D721Med (cell line): ENCODE results near the gene TMED1.
"Not testable (repeated sequence)": the region's sequence is repeated elsewhere in the genome, so short reads cannot be mapped to it uniquely, and the experiment has no call there.

Experiments
- DNase-seq: peaks from one replicate; pipeline ENCODE4 v3.0.0; 2011; ENCODE audit warnings: low spot score; ENCODE audit not compliant: insufficient read length
- FAIRE-seq: peaks from 2 replicates; lab custom pipeline; 2011; peaks lifted over from hg19 to GRCh38; lab: Jason Lieb, UNC
- CTCF ChIP-seq: IDR thresholded peaks from 2 replicates; pipeline ENCODE4 v1.5.1; 2012; ENCODE audit warnings: mild to moderate bottlenecking, control low read depth; ENCODE audit not compliant: insufficient read depth; ENCODE audit errors: missing control alignments

The TMED1 gene

GRCh38 chr19:10848230-10848856 lies 12.3 kb upstream of the TMED1 start, which contains the start of gene C19orf38:
Gene C19orf38, plus strand, starts transcription at chr19:10848415. Its CDS starts 94 bp downstream, at chr19:10848509.
- TF ChIP-seq CTCF = no peak
- FAIRE-seq = no peak

GRCh38 chr19:10846500-10847202 lies 10.6 kb upstream of the TMED1 start:
- no peak for TF ChIP-seq CTCF
- no peak for FAIRE-seq
- no peak for DNase-seq

More at GRCh38 chr19:10848230-10848856, 12.3 kb upstream of the TMED1 start, which contains the start of gene C19orf38:
- no peak for DNase-seq

GRCh38 chr19:10842788-10843187 lies 6.8 kb upstream of the TMED1 start:
- TF ChIP-seq CTCF = no peak
- DNase-seq = no peak
- FAIRE-seq = no peak

- FAIRE-seq (no peak), DNase-seq (no peak)
- no peak for TF ChIP-seq CTCF
Observed at GRCh38 chr19:10839114-10840050, 3.4 kb upstream of the TMED1 start.

- no peak for TF ChIP-seq CTCF
- no peak for FAIRE-seq
- DNase-seq = no peak
Observed at GRCh38 chr19:10838377-10838776, 2.4 kb upstream of the TMED1 start.

- not testable (repeated sequence) for FAIRE-seq, DNase-seq
Observed at GRCh38 chr19:10837649-10838048, 1.6 kb upstream of the TMED1 start.
